GM12873 (cell line): Measurements from ENCODE around the gene TSPOAP1.

ENCODE experiments used
- TF ChIP-seq, protein P1 (sequence below): IDR thresholded peaks from 2 replicates; pipeline ENCODE4 v1.5.1; 2012; ENCODE audit warnings: low read depth, mild to moderate bottlenecking, moderate library complexity, low read length, control low read depth; ENCODE audit not compliant: insufficient read depth; ENCODE audit errors: missing control alignments

The TSPOAP1 gene

DNA sequence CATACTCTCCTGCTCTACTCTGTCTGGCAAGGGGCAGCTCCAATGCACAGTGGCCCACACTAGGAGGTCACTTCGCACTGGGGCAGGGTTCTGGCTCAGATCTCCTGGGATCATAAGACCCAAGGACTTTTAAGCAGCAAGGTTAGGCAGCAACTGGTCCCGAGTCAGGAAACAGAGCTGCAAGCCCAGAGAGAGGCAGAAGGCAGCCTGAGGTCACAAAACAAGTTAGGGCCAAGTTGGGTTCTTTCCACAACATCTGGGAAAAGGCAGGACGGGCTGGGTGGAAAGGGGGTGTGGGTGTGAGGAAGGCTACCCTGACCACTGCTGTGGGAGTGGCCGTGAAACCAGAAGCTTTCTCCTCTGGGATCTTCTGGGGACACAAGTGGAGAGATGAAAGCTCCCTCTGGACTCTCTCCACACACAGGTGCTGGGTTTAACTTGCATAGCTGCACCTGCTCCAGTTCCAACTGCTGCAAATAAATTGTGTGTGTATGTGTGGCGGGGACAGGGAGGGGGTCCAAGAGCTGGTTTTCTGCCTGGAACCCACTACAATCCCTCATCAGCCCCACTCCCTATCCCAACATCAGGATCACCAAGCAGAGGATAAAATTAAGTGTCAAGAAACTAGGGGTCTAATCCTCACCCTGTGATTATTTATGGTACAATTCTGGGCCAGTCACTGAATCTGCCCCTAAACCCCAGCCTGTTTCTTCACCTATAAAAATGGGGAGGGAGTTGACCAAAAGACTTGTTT, 8.0 kb upstream of the TSPOAP1 start:
- TF ChIP-seq, protein P1, sequence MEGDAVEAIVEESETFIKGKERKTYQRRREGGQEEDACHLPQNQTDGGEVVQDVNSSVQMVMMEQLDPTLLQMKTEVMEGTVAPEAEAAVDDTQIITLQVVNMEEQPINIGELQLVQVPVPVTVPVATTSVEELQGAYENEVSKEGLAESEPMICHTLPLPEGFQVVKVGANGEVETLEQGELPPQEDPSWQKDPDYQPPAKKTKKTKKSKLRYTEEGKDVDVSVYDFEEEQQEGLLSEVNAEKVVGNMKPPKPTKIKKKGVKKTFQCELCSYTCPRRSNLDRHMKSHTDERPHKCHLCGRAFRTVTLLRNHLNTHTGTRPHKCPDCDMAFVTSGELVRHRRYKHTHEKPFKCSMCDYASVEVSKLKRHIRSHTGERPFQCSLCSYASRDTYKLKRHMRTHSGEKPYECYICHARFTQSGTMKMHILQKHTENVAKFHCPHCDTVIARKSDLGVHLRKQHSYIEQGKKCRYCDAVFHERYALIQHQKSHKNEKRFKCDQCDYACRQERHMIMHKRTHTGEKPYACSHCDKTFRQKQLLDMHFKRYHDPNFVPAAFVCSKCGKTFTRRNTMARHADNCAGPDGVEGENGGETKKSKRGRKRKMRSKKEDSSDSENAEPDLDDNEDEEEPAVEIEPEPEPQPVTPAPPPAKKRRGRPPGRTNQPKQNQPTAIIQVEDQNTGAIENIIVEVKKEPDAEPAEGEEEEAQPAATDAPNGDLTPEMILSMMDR, result no peak

DNA sequence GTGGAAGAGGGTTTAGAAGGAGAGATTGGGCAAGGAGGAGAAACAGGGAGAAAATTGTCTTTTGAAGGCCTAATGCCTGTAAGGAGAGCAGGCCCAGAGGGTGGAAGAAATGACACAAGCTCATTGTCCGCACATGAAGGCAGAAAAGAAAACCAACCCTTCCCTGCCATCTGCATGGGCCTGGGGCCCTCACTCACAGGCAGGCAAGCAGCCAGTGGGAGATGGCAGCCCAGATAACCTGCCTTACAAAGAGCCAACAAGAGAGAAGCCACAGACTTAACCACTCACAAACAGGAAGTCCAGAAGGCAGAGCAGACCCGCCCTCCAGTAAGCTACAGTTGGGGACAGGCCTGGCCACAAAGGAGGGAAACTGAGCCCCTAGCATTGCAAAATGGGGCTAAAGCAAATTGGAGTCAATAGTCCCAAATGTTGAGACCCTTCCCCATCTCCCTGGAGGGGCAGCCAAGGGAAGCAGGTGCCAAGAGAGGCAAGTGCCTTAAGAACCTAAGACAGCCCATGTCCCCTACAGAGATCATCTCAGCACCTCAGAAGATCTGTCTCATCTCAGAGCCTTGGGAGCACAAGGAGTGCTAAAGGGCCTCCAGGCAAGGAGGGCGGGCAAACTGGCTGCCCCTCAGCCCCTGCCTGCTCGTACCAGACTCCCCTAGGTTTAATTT, 7.3 kb upstream of the TSPOAP1 start:
- TF ChIP-seq, protein P1, result no peak

DNA sequence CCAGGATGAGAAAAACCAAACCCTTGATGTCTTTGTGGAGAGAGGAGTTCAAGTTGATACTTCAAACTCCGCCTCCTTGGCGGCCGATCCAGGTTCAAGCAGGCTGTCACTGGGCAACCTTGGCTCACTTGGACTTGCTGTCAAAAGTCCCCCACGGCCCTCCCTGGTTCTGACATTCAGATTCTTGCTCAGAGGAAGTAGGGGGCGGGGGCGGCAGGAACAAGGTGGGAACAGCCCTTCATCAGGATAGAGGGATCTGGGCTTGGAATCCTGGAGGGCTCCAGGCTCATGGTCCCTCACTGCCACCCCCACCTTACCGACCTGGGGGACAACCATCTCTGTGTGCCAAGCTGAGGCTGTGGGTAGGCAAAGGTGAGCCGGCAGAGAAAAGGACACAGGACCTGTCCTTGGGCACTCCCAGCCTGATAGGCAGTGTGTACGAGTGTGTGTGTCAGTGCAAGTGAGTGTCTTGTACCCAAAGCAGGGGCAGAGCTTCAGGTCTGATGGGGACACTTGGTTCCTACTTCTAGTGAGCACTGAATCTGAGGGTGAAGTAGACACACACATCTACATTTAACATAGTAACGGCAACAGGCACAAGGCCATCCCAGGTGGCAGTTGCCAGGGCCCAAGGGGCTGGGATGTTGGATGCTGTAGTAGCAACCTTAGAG, 6.6 kb upstream of the TSPOAP1 start:
- TF ChIP-seq, protein P1, result no peak

DNA sequence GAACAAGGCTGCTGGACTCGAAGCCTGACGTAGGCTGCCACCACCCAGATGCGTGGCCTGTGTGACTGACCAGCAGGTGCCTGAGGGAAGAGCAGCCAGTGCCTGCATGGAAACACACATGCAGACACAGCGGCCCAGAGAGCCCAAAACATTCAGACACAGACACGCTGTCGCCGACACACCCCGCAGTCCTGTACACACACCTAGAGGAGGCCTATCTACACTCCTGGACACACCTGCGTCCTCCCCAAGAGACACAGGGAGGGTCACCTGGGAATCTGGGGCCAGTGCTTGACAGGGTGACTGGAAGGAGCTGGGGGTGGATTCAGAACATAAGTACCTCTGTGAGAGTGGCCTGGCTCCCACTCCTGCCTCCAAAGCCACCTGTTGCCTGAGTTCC, 6.1 kb upstream of the TSPOAP1 start:
- TF ChIP-seq, protein P1, result no peak

DNA sequence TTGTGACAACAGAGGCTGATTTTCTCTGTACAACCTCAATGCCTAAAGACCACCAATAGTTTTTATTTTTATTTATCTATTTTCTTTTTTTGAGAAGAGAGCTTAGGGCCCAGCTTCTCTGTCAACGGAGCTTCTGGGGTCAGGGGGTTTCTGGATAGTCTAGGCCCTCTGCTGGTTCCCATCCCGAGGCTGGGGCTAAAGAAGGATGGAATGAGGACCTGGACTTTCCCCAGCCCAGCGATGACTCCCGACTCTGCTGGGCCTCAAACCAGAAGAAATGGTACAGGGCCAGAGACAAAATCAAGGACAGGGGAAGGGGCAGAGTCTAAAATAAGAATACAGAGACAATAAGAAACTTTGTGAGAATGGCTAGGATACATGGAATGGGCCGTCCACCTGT, 5.7 kb upstream of the TSPOAP1 start:
- TF ChIP-seq, protein P1, result no peak

DNA sequence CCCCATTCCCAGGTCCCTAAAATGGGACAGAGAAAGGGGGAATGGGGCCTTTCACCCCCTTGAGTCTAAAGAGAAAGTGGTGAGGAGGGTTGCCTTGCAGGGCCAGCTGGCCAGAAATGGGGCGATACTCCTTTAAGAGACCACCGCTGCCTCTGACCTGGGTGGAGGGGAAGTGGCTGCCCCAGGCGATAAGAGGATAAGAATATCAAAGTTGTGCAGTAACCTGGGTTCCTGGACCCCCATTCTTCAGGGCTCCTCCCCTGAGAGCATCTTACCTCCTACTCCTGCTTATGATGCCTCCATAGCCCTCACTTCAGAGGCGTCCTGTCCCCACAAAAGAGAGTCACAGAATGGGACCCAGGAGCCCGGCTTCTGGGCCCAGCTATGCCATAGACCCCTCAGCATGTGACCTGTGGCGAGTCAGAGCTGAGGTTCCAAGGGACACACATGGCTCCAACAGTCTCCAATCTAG, 5.2 kb upstream of the TSPOAP1 start:
- TF ChIP-seq, protein P1, result no peak
